Trophoblast cell (in vitro differentiated cells and primary cell): ENCODE measurements around the gene DCN. TPM values are rescaled to one million over a fixed set of nuclear protein-coding genes. Genes with fewer than 3 reads are reported as not detected.

Experiments used
- DNase-seq, 2 donors: peaks; one replicate each; pipeline ENCODE4 v3.0.0-alpha.2; 2016
- H2AFZ ChIP-seq: 2 replicates; pipeline ENCODE4 v1.6.1; 2013; ENCODE audit warnings: low read length, moderate library complexity, mild to moderate bottlenecking; ENCODE audit not compliant: insufficient read depth, poor library complexity
- H2AK5ac ChIP-seq: 2 replicates; pipeline ENCODE4 v1.6.1; 2013; ENCODE audit warnings: mild to moderate bottlenecking, low read length
- H2BK120ac ChIP-seq: 2 replicates; pipeline ENCODE4 v1.6.1; 2013; ENCODE audit warnings: low read length, mild to moderate bottlenecking, moderate library complexity; ENCODE audit not compliant: insufficient read depth, poor library complexity
- H2BK12ac ChIP-seq: 2 replicates; pipeline ENCODE4 v1.6.1; 2013; ENCODE audit warnings: mild to moderate bottlenecking, low read length, moderate library complexity
- H2BK5ac ChIP-seq: 2 replicates; pipeline ENCODE4 v1.6.1; 2013; ENCODE audit warnings: low read length, low read depth, moderate library complexity, mild to moderate bottlenecking; ENCODE audit not compliant: poor library complexity
- H3K14ac ChIP-seq: 2 replicates; pipeline ENCODE4 v1.6.1; 2013; ENCODE audit warnings: mild to moderate bottlenecking, low read length
- H3K18ac ChIP-seq: 2 replicates; pipeline ENCODE4 v1.6.1; 2013; ENCODE audit warnings: mild to moderate bottlenecking, low read length
- H3K23ac ChIP-seq: 2 replicates; pipeline ENCODE4 v1.6.1; 2013; ENCODE audit warnings: low read length
- H3K27ac ChIP-seq: 2 replicates; pipeline ENCODE4 v1.5.1; 2013; ENCODE audit warnings: low read depth, mild to moderate bottlenecking, inconsistent platforms, low read length, moderate library complexity
- H3K27me3 ChIP-seq: 2 replicates; pipeline ENCODE4 v1.6.1; 2013; ENCODE audit warnings: inconsistent platforms, mild to moderate bottlenecking, low read length, moderate library complexity; ENCODE audit not compliant: insufficient read depth
- H3K36me3 ChIP-seq, 2 experiments: 1 replicate in 1 of 2; 2 replicates in 1 of 2; pipeline ENCODE4 v1.6.1; 2013; ENCODE audit warnings: low read length in 2 of 2, mild to moderate bottlenecking in 2 of 2, moderate library complexity in 1 of 2; ENCODE audit not compliant: insufficient read depth in 2 of 2, control insufficient read depth in 1 of 2
- H3K4ac ChIP-seq: 2 replicates; pipeline ENCODE4 v1.6.1; 2013; ENCODE audit warnings: low read depth, mild to moderate bottlenecking, low read length, moderate library complexity
- H3K4me1 ChIP-seq, 2 experiments: 1 replicate in 1 of 2; 2 replicates in 1 of 2; pipeline ENCODE4 v1.6.1; 2013; ENCODE audit warnings: low read length in 2 of 2, mild to moderate bottlenecking in 2 of 2, moderate library complexity in 1 of 2; ENCODE audit not compliant: insufficient read depth in 2 of 2, control insufficient read depth in 1 of 2
- H3K4me2 ChIP-seq: 2 replicates; pipeline ENCODE4 v1.6.1; 2013; ENCODE audit warnings: inconsistent platforms, mild to moderate bottlenecking, low read length, moderate library complexity
- H3K4me3 ChIP-seq: 2 replicates; pipeline ENCODE4 v1.5.1; 2013; ENCODE audit warnings: mild to moderate bottlenecking, low read depth, low read length, inconsistent platforms
- H3K79me1 ChIP-seq: one replicate; pipeline ENCODE4 v1.6.1; 2013; ENCODE audit warnings: low read length
- H3K79me2 ChIP-seq: 2 replicates; pipeline ENCODE4 v1.6.1; 2013; ENCODE audit warnings: low read length, mild to moderate bottlenecking; ENCODE audit not compliant: control insufficient read depth, insufficient read depth, poor library complexity
- H3K9ac ChIP-seq: 2 replicates; pipeline ENCODE4 v1.6.1; 2013; ENCODE audit warnings: mild to moderate bottlenecking, low read length
- H3K9me3 ChIP-seq: 2 replicates; pipeline ENCODE4 v1.6.1; 2013; ENCODE audit warnings: low read depth, mild to moderate bottlenecking, control low read depth, inconsistent platforms, low read length; ENCODE audit not compliant: insufficient read depth
- H4K12ac ChIP-seq: 2 replicates; pipeline ENCODE4 v1.6.1; 2013; ENCODE audit warnings: low read depth, mild to moderate bottlenecking, low read length, moderate library complexity
- H4K8ac ChIP-seq: 2 replicates; pipeline ENCODE4 v1.6.1; 2013; ENCODE audit warnings: low read depth, mild to moderate bottlenecking, low read length, moderate library complexity
- H4K91ac ChIP-seq: one replicate; pipeline ENCODE4 v1.6.1; 2013; ENCODE audit warnings: low read depth, mild to moderate bottlenecking, low read length, moderate library complexity
- WGBS: extraction: QIAGEN DNeasy Blood & Tissue Kit; methylation state at CpG from one replicate; pipeline ENCODE4 v1.1.7; 2013; ENCODE audit warnings: missing lambda C conversion rate; ENCODE audit not compliant: insufficient read length, insufficient coverage; ENCODE audit errors: extremely low coverage; 5-methylcytosine and 5-hydroxymethylcytosine counted together
- polyA plus RNA-seq: library from polyadenylated mRNA; stranded (reverse); fragments of 200-250 nt; gene quantifications from 2 replicates; pipeline ENCODE4 v1.2.3, GENCODE V29; 2013

The DCN gene
- polyA plus RNA-seq, result 99.3 and 117 TPM in 2 replicates

- Histone ChIP-seq H3K36me3 (no peaks in the 10 kb centered on the region), H2BK120ac (no peak within 1 kb of the TSS), H2AFZ (no peak within 1 kb of the TSS), H3K79me1 (peaks cover 12% of the 10 kb centered on the region), H3K27ac (peak within 1 kb of the TSS; percentile 41), H3K4me2 (no peak within 1 kb of the TSS), H4K12ac (no peak within 1 kb of the TSS), H3K14ac (no peak within 1 kb of the TSS), H4K8ac (no peak within 1 kb of the TSS), H3K4ac (no peak within 1 kb of the TSS), H3K4me1 (peaks cover 0 to 4% of the 10 kb centered on the region in 2 experiments), H3K4me3 (no peak within 1 kb of the TSS), H3K23ac (no peak within 1 kb of the TSS), H4K91ac (no peak within 1 kb of the TSS), H2BK12ac (no peak within 1 kb of the TSS), H2AK5ac (no peak within 1 kb of the TSS), H3K9me3 (no peaks in the 10 kb centered on the region), H2BK5ac (peak within 1 kb of the TSS; percentile 68), H3K18ac (no peak within 1 kb of the TSS), H3K9ac (no peak within 1 kb of the TSS), H3K27me3 (no peaks in the 10 kb centered on the region), H3K79me2 (no peaks in the 10 kb centered on the region)
- WGBS, result no CpG with 5 or more reads among the region's 4 CpGs
- no peak for DNase-seq
These were observed at the start of gene DCN for GRCh38 chr12:91182636-91183455. Gene DCN (minus strand): TSS chr12:91182817. CDS start chr12:91178552, 4,265 bp downstream.

DNA sequence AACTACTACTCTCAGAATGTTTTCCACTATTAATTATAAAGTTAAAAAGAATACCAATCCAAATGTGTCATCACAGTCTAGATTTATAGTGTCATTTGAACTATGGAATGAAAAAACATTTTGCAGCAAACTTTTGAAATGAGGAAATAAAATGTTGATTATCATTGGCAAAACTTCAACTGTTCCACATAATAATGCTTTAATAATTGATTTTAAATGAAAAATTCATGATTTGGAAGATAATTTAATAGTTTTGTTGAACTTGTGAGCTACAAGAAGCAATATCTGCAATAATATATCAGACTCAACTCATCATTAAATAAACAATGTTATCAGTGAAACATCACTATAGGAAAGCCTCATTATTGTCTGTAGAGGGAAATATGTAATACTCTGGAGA lies 48.2 kb upstream of the DCN start:
- Histone ChIP-seq H4K12ac (no peak overlapping the region), H3K27me3 (no peaks in the 10 kb centered on the region), H3K9ac (no peak overlapping the region), H3K18ac (no peak overlapping the region), H3K4me3 (no peak overlapping the region), H3K14ac (no peak overlapping the region), H3K9me3 (no peaks in the 10 kb centered on the region), H4K8ac (no peak overlapping the region), H3K23ac (no peak overlapping the region), H3K27ac (no peak overlapping the region), H2AK5ac (no peak overlapping the region), H3K36me3 (no peaks in the 10 kb centered on the region), H3K4me2 (no peak overlapping the region), H2AFZ (no peak overlapping the region), H2BK12ac (no peak overlapping the region), H3K4me1 (no peaks in the 10 kb centered on the region), H3K79me1 (no peaks in the 10 kb centered on the region), H2BK5ac (no peak overlapping the region), H2BK120ac (no peak overlapping the region), H3K79me2 (no peaks in the 10 kb centered on the region), H4K91ac (no peak overlapping the region), H3K4ac (no peak overlapping the region)
- DNase-seq, result no peak

DNA sequence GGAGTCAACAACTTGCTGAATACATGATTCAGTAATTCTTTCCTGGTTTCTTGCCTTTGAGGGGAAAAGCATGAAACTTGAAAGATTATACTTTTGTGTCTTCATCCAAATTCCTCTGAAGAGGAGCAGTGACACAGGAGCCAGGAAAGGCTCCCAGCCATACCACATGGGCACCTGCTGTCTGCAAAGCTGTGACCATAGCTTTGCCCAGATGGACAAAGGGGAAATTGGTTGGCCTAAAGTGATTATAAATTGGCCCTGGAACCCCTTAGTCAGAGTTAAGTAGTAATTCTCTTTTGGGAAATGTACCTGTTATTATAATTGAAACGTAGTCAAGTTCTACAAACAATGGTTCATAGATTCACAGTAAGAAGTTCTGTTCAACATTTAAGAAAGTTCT lies 44.3 kb upstream of the DCN start:
- Histone ChIP-seq H3K36me3 (no peaks in the 10 kb centered on the region), H3K4ac (no peak overlapping the region), H4K8ac (no peak overlapping the region), H3K4me3 (no peak overlapping the region), H2BK5ac (no peak overlapping the region), H4K12ac (no peak overlapping the region), H4K91ac (no peak overlapping the region), H3K27me3 (no peaks in the 10 kb centered on the region), H3K79me1 (no peaks in the 10 kb centered on the region), H3K27ac (no peak overlapping the region), H3K14ac (no peak overlapping the region), H2AFZ (no peak overlapping the region), H2BK120ac (no peak overlapping the region), H2AK5ac (no peak overlapping the region), H3K9me3 (no peaks in the 10 kb centered on the region), H3K18ac (no peak overlapping the region), H3K23ac (no peak overlapping the region), H3K9ac (no peak overlapping the region), H2BK12ac (no peak overlapping the region), H3K4me1 (no peaks in the 10 kb centered on the region), H3K79me2 (no peaks in the 10 kb centered on the region), H3K4me2 (no peak overlapping the region)
- no peak for DNase-seq
- WGBS, result no CpG with 5 or more reads among the region's 1 CpG

- Histone ChIP-seq H4K91ac (no peak overlapping the region), H4K8ac (no peak overlapping the region), H2AK5ac (no peak overlapping the region), H3K14ac (no peak overlapping the region), H4K12ac (no peak overlapping the region), H3K4me3 (no peak overlapping the region), H3K36me3 (no peaks in the 10 kb centered on the region), H3K79me1 (no peaks in the 10 kb centered on the region), H2BK5ac (no peak overlapping the region), H3K27me3 (no peaks in the 10 kb centered on the region), H3K4ac (no peak overlapping the region), H3K18ac (no peak overlapping the region), H3K9me3 (no peaks in the 10 kb centered on the region), H2BK120ac (no peak overlapping the region), H3K9ac (no peak overlapping the region), H3K4me1 (no peaks in the 10 kb centered on the region), H3K23ac (no peak overlapping the region), H3K4me2 (no peak overlapping the region), H3K27ac (no peak overlapping the region), H3K79me2 (no peaks in the 10 kb centered on the region), H2BK12ac (no peak overlapping the region), H2AFZ (no peak overlapping the region)
- DNase-seq, result peak in 1 of 2 donors; percentile 47
- WGBS, result no CpG with 5 or more reads among the region's 1 CpG
These were observed 42.7 kb upstream of the DCN start for GRCh38 chr12:91225316-91225715.
